Measurements from ENCODE around the gene PFN1.

The PFN1 gene

GRCh38 chr17:4895657-4896331 is 52.5 kb downstream of the PFN1 start:
- DNase-seq = no peak
